Astrocyte (in vitro differentiated cells and primary cell): ENCODE measurements around the gene TUNAR. TPM values are rescaled to one million over a fixed set of nuclear protein-coding genes. Genes with fewer than 3 reads are reported as not detected.

Experiments used
- DNase-seq: peaks from one replicate; pipeline ENCODE4 v3.0.0-alpha.2; 2010; ENCODE audit warnings: low read depth
- FAIRE-seq: peaks from 2 replicates; lab custom pipeline; 2011; peaks lifted over from hg19 to GRCh38; lab: Jason Lieb, UNC
- H2AFZ ChIP-seq: 2 replicates; pipeline ENCODE4 v1.6.0; 2012; ENCODE audit warnings: low read depth, low read length, inconsistent platforms
- H3K27ac ChIP-seq: 2 replicates; pipeline ENCODE4 v1.5.1; 2011; ENCODE audit warnings: low read depth, low read length, inconsistent platforms
- H3K27me3 ChIP-seq: 2 replicates; pipeline ENCODE4 v1.6.0; 2011; ENCODE audit warnings: low read length, inconsistent platforms; ENCODE audit not compliant: insufficient read depth
- H3K36me3 ChIP-seq: 2 replicates; pipeline ENCODE4 v1.5.1; 2011; ENCODE audit warnings: low read length, inconsistent platforms; ENCODE audit not compliant: insufficient read depth
- H3K4me1 ChIP-seq: 2 replicates; pipeline ENCODE4 v1.5.1; 2011; ENCODE audit warnings: low read length, inconsistent platforms; ENCODE audit not compliant: insufficient read depth
- H3K4me2 ChIP-seq: 2 replicates; pipeline ENCODE4 v1.6.0; 2012; ENCODE audit warnings: low read length, inconsistent platforms
- H3K4me3 ChIP-seq: 2 replicates; pipeline ENCODE4 v1.5.1; 2011; ENCODE audit warnings: low read depth, mild to moderate bottlenecking, low read length, inconsistent platforms; ENCODE audit not compliant: insufficient read depth
- H3K79me2 ChIP-seq: 2 replicates; pipeline ENCODE4 v1.6.0; 2012; ENCODE audit warnings: mild to moderate bottlenecking, low read length, inconsistent platforms; ENCODE audit not compliant: insufficient read depth
- H3K9ac ChIP-seq: 2 replicates; pipeline ENCODE4 v1.6.0; 2012; ENCODE audit warnings: mild to moderate bottlenecking, low read length, inconsistent platforms
- H3K9me3 ChIP-seq: 2 replicates; pipeline ENCODE4 v1.5.1; 2012; ENCODE audit warnings: low read depth, mild to moderate bottlenecking, low read length, inconsistent platforms; ENCODE audit not compliant: insufficient read depth
- H4K20me1 ChIP-seq: 2 replicates; pipeline ENCODE4 v1.6.0; 2012; ENCODE audit warnings: low read length, inconsistent platforms; ENCODE audit not compliant: insufficient read depth
- H3K27ac Mint-ChIP-seq: one replicate; pipeline ENCODE4 v1.8.0; 2021; ENCODE audit warnings: mild to moderate bottlenecking, mixed read lengths; ENCODE audit not compliant: unreplicated experiment
- H3K27me3 Mint-ChIP-seq: one replicate; pipeline ENCODE4 v1.8.0; 2021; ENCODE audit warnings: low read depth, mixed read lengths; ENCODE audit not compliant: unreplicated experiment
- H3K36me3 Mint-ChIP-seq: one replicate; pipeline ENCODE4 v1.8.0; 2021; ENCODE audit warnings: low read depth, mixed read lengths; ENCODE audit not compliant: unreplicated experiment
- H3K4me1 Mint-ChIP-seq: one replicate; pipeline ENCODE4 v1.8.0; 2021; ENCODE audit warnings: low read depth, mixed read lengths; ENCODE audit not compliant: unreplicated experiment
- H3K4me3 Mint-ChIP-seq: one replicate; pipeline ENCODE4 v1.8.0; 2021; ENCODE audit warnings: mild to moderate bottlenecking, moderate library complexity, mixed read lengths; ENCODE audit not compliant: unreplicated experiment
- H3K9me3 Mint-ChIP-seq: one replicate; pipeline ENCODE4 v1.8.0; 2021; ENCODE audit warnings: mild to moderate bottlenecking, mixed read lengths; ENCODE audit not compliant: unreplicated experiment
- EZH2 ChIP-seq: IDR thresholded peaks from 2 replicates; pipeline ENCODE4 v1.6.1; 2012; ENCODE audit warnings: mild to moderate bottlenecking, low read length, inconsistent platforms; ENCODE audit not compliant: insufficient read depth
- total RNA-seq: library from RNA; stranded (reverse); gene quantifications from 2 replicates; pipeline ENCODE4 v1.2.1, GENCODE V29; 2021
- TF ChIP-seq, protein P1 (sequence below): IDR thresholded peaks from 2 replicates; pipeline ENCODE4 v1.5.1; 2011; ENCODE audit warnings: low read depth, mild to moderate bottlenecking, inconsistent platforms, low read length, moderate library complexity; ENCODE audit not compliant: insufficient read depth

The TUNAR gene
- total RNA-seq, 1 donor from 2014 or later = 1.0 TPM

GRCh38 chr14:95831468-95831867 lies 45.2 kb upstream of the TUNAR start:
- no peak for DNase-seq
- Histone ChIP-seq H3K27ac (no peak overlapping the region), H3K4me1 (no peaks in the 10 kb centered on the region), H3K9me3 (peaks cover 5% of the 10 kb centered on the region), H4K20me1 (no peaks in the 10 kb centered on the region), H3K4me2 (no peak overlapping the region), H3K79me2 (no peaks in the 10 kb centered on the region), H3K9ac (no peak overlapping the region), H2AFZ (no peak overlapping the region), H3K27me3 (no peaks in the 10 kb centered on the region), H3K36me3 (no peaks in the 10 kb centered on the region), H3K4me3 (no peak overlapping the region)
- Mint-ChIP-seq H3K9me3 (peaks cover 6% of the 10 kb centered on the region), H3K4me1 (peaks cover 11% of the 10 kb centered on the region), H3K4me3 (no peak overlapping the region), H3K27me3 (peaks cover 24% of the 10 kb centered on the region), H3K36me3 (no peaks in the 10 kb centered on the region), H3K27ac (no peak overlapping the region)
- TF ChIP-seq EZH2 = no peak
- TF ChIP-seq, protein P1, sequence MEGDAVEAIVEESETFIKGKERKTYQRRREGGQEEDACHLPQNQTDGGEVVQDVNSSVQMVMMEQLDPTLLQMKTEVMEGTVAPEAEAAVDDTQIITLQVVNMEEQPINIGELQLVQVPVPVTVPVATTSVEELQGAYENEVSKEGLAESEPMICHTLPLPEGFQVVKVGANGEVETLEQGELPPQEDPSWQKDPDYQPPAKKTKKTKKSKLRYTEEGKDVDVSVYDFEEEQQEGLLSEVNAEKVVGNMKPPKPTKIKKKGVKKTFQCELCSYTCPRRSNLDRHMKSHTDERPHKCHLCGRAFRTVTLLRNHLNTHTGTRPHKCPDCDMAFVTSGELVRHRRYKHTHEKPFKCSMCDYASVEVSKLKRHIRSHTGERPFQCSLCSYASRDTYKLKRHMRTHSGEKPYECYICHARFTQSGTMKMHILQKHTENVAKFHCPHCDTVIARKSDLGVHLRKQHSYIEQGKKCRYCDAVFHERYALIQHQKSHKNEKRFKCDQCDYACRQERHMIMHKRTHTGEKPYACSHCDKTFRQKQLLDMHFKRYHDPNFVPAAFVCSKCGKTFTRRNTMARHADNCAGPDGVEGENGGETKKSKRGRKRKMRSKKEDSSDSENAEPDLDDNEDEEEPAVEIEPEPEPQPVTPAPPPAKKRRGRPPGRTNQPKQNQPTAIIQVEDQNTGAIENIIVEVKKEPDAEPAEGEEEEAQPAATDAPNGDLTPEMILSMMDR = no peak
- no peak for FAIRE-seq

- Mint-ChIP-seq H3K9me3 (peaks cover 6% of the 10 kb centered on the region), H3K36me3 (no peaks in the 10 kb centered on the region), H3K4me1 (peaks cover 11% of the 10 kb centered on the region), H3K4me3 (no peak overlapping the region), H3K27ac (no peak overlapping the region), H3K27me3 (peaks cover 21% of the 10 kb centered on the region)
- H3K9me3 ChIP-seq = peaks cover 5% of the 10 kb centered on the region
- no peak for DNase-seq
- FAIRE-seq = no peak
- no peak overlapping the region for H3K9ac ChIP-seq
- no peaks in the 10 kb centered on the region for H3K79me2 ChIP-seq
- H3K36me3 ChIP-seq = no peaks in the 10 kb centered on the region
- TF ChIP-seq, protein P1 = no peak
- TF ChIP-seq EZH2 = no peak
- H3K4me1 ChIP-seq = no peaks in the 10 kb centered on the region
- no peak overlapping the region for H3K27ac ChIP-seq
- no peak overlapping the region for H3K4me2 ChIP-seq
- H4K20me1 ChIP-seq = no peaks in the 10 kb centered on the region
- H3K27me3 ChIP-seq = no peaks in the 10 kb centered on the region
- H3K4me3 ChIP-seq = no peak overlapping the region
- H2AFZ ChIP-seq = no peak overlapping the region
Observed at GRCh38 chr14:95832012-95832411, 44.6 kb upstream of the TUNAR start.

DNA sequence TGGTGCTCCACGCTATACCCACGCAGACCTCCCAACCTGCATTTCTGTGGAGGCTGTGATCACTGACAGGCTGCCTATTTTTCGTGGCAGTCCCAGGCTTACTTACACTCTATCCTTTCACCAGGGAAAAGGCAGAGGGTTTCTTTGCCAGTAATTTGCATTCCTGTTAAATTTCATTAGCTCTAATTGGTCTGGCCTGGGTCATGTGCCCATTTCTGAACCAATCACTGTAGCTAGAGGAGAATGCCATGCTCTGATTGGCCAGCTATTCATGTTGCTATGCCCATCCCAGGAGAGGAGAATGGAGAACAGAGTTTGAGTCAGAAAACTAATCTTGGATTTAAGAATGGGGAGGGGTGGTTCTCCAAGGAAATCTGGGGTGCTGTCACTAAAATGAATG lies 43.2 kb upstream of the TUNAR start:
- FAIRE-seq = no peak

More for the DNA sequence above, 43.2 kb upstream of the TUNAR start:
- no peak overlapping the region for H3K9ac ChIP-seq
- no peak overlapping the region for H3K4me3 Mint-ChIP-seq
- H3K79me2 ChIP-seq = no peaks in the 10 kb centered on the region
- peaks cover 5% of the 10 kb centered on the region for H3K9me3 ChIP-seq
- no peak overlapping the region for H3K4me3 ChIP-seq
- peaks cover 3% of the 10 kb centered on the region for H3K9me3 Mint-ChIP-seq
- no peak overlapping the region for H2AFZ ChIP-seq
- H3K36me3 ChIP-seq = no peaks in the 10 kb centered on the region
- H3K4me1 ChIP-seq = no peaks in the 10 kb centered on the region
- no peaks in the 10 kb centered on the region for H4K20me1 ChIP-seq
- TF ChIP-seq EZH2 = no peak
- TF ChIP-seq, protein P1 = no peak
- no peak for DNase-seq
- H3K4me2 ChIP-seq = no peak overlapping the region
- H3K27me3 Mint-ChIP-seq = peaks cover 22% of the 10 kb centered on the region
- no peaks in the 10 kb centered on the region for H3K27me3 ChIP-seq
- H3K27ac ChIP-seq = no peak overlapping the region
- H3K36me3 Mint-ChIP-seq = no peaks in the 10 kb centered on the region
- H3K4me1 Mint-ChIP-seq = peaks cover 11% of the 10 kb centered on the region
- no peak overlapping the region for H3K27ac Mint-ChIP-seq
